OCI-LY3 (cell line): ENCODE measurements around the gene ZNF445.

ENCODE experiments used
- H2AFZ ChIP-seq: fragments of 200-600, 300-600 bp; shearing (Covaris generic); 2 replicates; pipeline ENCODE4 v1.6.0; 2014; ENCODE audit warnings: antibody characterized with exemption, low read depth, low read length
- H3K27ac ChIP-seq: fragments of 200-600, 300-600 bp; sonication (generic); 2 replicates; pipeline ENCODE4 v1.5.1; 2014; ENCODE audit warnings: mild to moderate bottlenecking, low read length, moderate library complexity, mixed read lengths
- H3K27me3 ChIP-seq: fragments of 200-600, 300-600 bp; sonication (generic); 2 replicates; pipeline ENCODE4 v1.6.1; 2014; ENCODE audit warnings: low read depth, low read length, mixed read lengths
- H3K36me3 ChIP-seq: fragments of 200-600, 300-600 bp; sonication (generic); replicated peaks from 2 replicates; pipeline ENCODE3; 2014; ENCODE audit warnings: low read depth, low read length, mixed read lengths
- H3K4me1 ChIP-seq: fragments of 300-600, 200-600 bp; sonication (generic); 2 replicates; pipeline ENCODE4 v1.6.1; 2014; ENCODE audit warnings: low read length, mixed read lengths
- H3K4me2 ChIP-seq: fragments of 200-600, 300-600 bp; sonication (generic); 2 replicates; pipeline ENCODE4 v1.6.1; 2014; ENCODE audit warnings: low read length, mixed read lengths
- H3K4me3 ChIP-seq: fragments of 300-600, 200-600 bp; sonication (generic); 2 replicates; pipeline ENCODE4 v1.5.1; 2014; ENCODE audit warnings: antibody characterized with exemption, mild to moderate bottlenecking, low read length, moderate library complexity
- H3K79me2 ChIP-seq: fragments of 300-600, 200-600 bp; shearing (Covaris generic); 2 replicates; pipeline ENCODE4 v1.6.1; 2014; ENCODE audit warnings: mild to moderate bottlenecking, low read length, mixed read lengths
- H3K9ac ChIP-seq: fragments of 300-600, 200-600 bp; shearing (Covaris generic); 2 replicates; pipeline ENCODE4 v1.6.0; 2014; ENCODE audit warnings: mild to moderate bottlenecking, low read length, moderate library complexity
- H3K9me3 ChIP-seq: fragments of 200-600, 300-600 bp; shearing (Covaris generic); 2 replicates; pipeline ENCODE4 v1.6.1; 2014; ENCODE audit warnings: low read length, mixed read lengths; ENCODE audit not compliant: insufficient read depth
- H4K20me1 ChIP-seq: fragments of 200-600, 300-600 bp; sonication (generic); 2 replicates; pipeline ENCODE4 v1.6.1; 2016; ENCODE audit warnings: low read length, mixed read lengths; ENCODE audit not compliant: insufficient read depth
- CTCF ChIP-seq: fragments of 200-600, 300-600 bp; sonication (generic); IDR thresholded peaks from 2 replicates; pipeline ENCODE4 v1.5.1; 2014; ENCODE audit warnings: antibody characterized with exemption, low read length, low read depth
- EZH2phosphoT487 ChIP-seq: fragments of 200-600 bp; shearing (Covaris generic); IDR thresholded peaks from 2 replicates; pipeline ENCODE4 v1.6.1; 2018; ENCODE audit warnings: antibody characterized with exemption, mixed run types, low read depth

The ZNF445 gene

GRCh38 chr3:44396200-44397171 is 81.0 kb downstream of the ZNF445 start:
- Histone ChIP-seq H3K79me2 (no peaks in the 10 kb centered on the region), H3K9me3 (no peaks in the 10 kb centered on the region), H3K4me2 (no peak overlapping the region), H3K9ac (no peak overlapping the region), H3K4me1 (no peaks in the 10 kb centered on the region), H3K36me3 (no peaks in the 10 kb centered on the region), H2AFZ (no peak overlapping the region), H3K4me3 (no peak overlapping the region), H3K27ac (no peak overlapping the region), H4K20me1 (no peaks in the 10 kb centered on the region), H3K27me3 (no peaks in the 10 kb centered on the region)
- TF ChIP-seq CTCF (no peak), EZH2phosphoT487 (no peak)

GRCh38 chr3:44395714-44396113 is 81.8 kb downstream of the ZNF445 start:
- H3K4me2 ChIP-seq: no peak overlapping the region
- no peak for TF ChIP-seq EZH2phosphoT487
- no peak for TF ChIP-seq CTCF
- H2AFZ ChIP-seq: no peak overlapping the region
- H3K4me3 ChIP-seq: no peak overlapping the region
- no peaks in the 10 kb centered on the region for H3K9me3 ChIP-seq
- H3K9ac ChIP-seq: no peak overlapping the region
- H3K4me1 ChIP-seq: no peaks in the 10 kb centered on the region
- no peaks in the 10 kb centered on the region for H3K27me3 ChIP-seq
- no peaks in the 10 kb centered on the region for H3K36me3 ChIP-seq
- H4K20me1 ChIP-seq: no peaks in the 10 kb centered on the region
- H3K27ac ChIP-seq: no peak overlapping the region
- H3K79me2 ChIP-seq: no peaks in the 10 kb centered on the region

- no peaks in the 10 kb centered on the region for H3K27me3 ChIP-seq
These were observed 85.0 kb downstream of the ZNF445 start for GRCh38 chr3:44392489-44392888.

More at GRCh38 chr3:44392489-44392888, 85.0 kb downstream of the ZNF445 start:
- H2AFZ ChIP-seq: no peak overlapping the region
- no peak overlapping the region for H3K4me2 ChIP-seq
- H4K20me1 ChIP-seq: no peaks in the 10 kb centered on the region
- H3K9me3 ChIP-seq: no peaks in the 10 kb centered on the region; the same call in 1 of the 2 replicates
- H3K27ac ChIP-seq: no peak overlapping the region
- TF ChIP-seq CTCF: no peak
- TF ChIP-seq EZH2phosphoT487: no peak
- H3K4me3 ChIP-seq: no peak overlapping the region
- no peaks in the 10 kb centered on the region for H3K4me1 ChIP-seq
- H3K79me2 ChIP-seq: no peaks in the 10 kb centered on the region
- peaks cover under 1% of the 10 kb centered on the region for H3K36me3 ChIP-seq
- H3K9ac ChIP-seq: no peak overlapping the region
